Karpas-422 (cell line): ENCODE data around the gene SPAM1. TPM values are rescaled to one million over a fixed set of nuclear protein-coding genes. Genes with fewer than 3 reads are reported as not detected.

Experiments used
- DNase-seq: peaks from one replicate; pipeline ENCODE4 v3.0.0-alpha.2; 2015
- H2AFZ ChIP-seq: fragments of 200-600 bp; sonication (generic); 2 replicates; pipeline ENCODE4 v1.6.1; 2014; ENCODE audit warnings: antibody characterized with exemption, low read length, mixed read lengths
- H3K27ac ChIP-seq: fragments of 200-600 bp; sonication (generic); 2 replicates; pipeline ENCODE4 v1.5.1; 2014; ENCODE audit warnings: mild to moderate bottlenecking, low read length, moderate library complexity
- H3K27me3 ChIP-seq: fragments of 200-600 bp; sonication (generic); 2 replicates; pipeline ENCODE4 v1.6.1; 2014; ENCODE audit warnings: low read length, mixed read lengths
- H3K36me3 ChIP-seq: fragments of 200-600 bp; sonication (generic); 2 replicates; pipeline ENCODE4 v1.6.1; 2014; ENCODE audit warnings: low read length, mixed read lengths; ENCODE audit not compliant: insufficient read depth
- H3K4me1 ChIP-seq: fragments of 200-600 bp; sonication (generic); 2 replicates; pipeline ENCODE4 v1.6.1; 2014; ENCODE audit warnings: mild to moderate bottlenecking, low read length, mixed read lengths
- H3K4me2 ChIP-seq: fragments of 200-600 bp; sonication (generic); 2 replicates; pipeline ENCODE4 v1.6.1; 2014; ENCODE audit warnings: low read length, low read depth, mild to moderate bottlenecking; ENCODE audit not compliant: poor library complexity, severe bottlenecking
- H3K4me3 ChIP-seq: fragments of 200-600 bp; sonication (generic); 2 replicates; pipeline ENCODE4 v1.5.1; 2014; ENCODE audit warnings: mild to moderate bottlenecking, antibody characterized with exemption, low read length, mixed read lengths
- H3K79me2 ChIP-seq: fragments of 200-600 bp; sonication (generic); 2 replicates; pipeline ENCODE4 v1.6.1; 2014; ENCODE audit warnings: mild to moderate bottlenecking, low read length, mixed read lengths
- H3K9ac ChIP-seq: fragments of 200-600 bp; sonication (generic); 2 replicates; pipeline ENCODE4 v1.6.0; 2014; ENCODE audit warnings: low read length
- H3K9me2 ChIP-seq: fragments of 200-600 bp; sonication (generic), shearing (Covaris generic); replicated peaks from 2 replicates; pipeline ENCODE4 v1.6.0; 2014; ENCODE audit warnings: mild to moderate bottlenecking, low read length, moderate library complexity; ENCODE audit not compliant: insufficient read depth
- H3K9me3 ChIP-seq: fragments of 300-700, 200-600 bp; sonication (generic); 2 replicates; pipeline ENCODE4 v1.6.1; 2014; ENCODE audit warnings: low read length, mixed read lengths
- H4K20me1 ChIP-seq: fragments of 200-600 bp; sonication (generic); 2 replicates; pipeline ENCODE4 v1.6.1; 2014; ENCODE audit warnings: mild to moderate bottlenecking, antibody characterized with exemption, low read length, low read depth; ENCODE audit not compliant: insufficient read depth
- total RNA-seq: library from RNA; depleted of rRNA; stranded (reverse); fragments of >200 nt; shearing (Covaris generic); gene quantifications from 2 replicates; pipeline ENCODE4 v1.2.3, GENCODE V29; 2014; ENCODE audit warnings: low replicate concordance

The SPAM1 gene
- total RNA-seq, 1 experiment from 2014 or later = not detected

GRCh38 chr7:123966936-123967335 is 41.9 kb downstream of the SPAM1 start:
- H3K36me3 ChIP-seq = no peaks in the 10 kb centered on the region
- no peaks in the 10 kb centered on the region for H3K27me3 ChIP-seq
- H3K4me2 ChIP-seq = no peak overlapping the region
- peak; percentile 63 for DNase-seq
- H3K4me1 ChIP-seq = no peaks in the 10 kb centered on the region
- H4K20me1 ChIP-seq = no peaks in the 10 kb centered on the region
- H3K27ac ChIP-seq = no peak overlapping the region
- no peaks in the 10 kb centered on the region for H3K9me2 ChIP-seq
- H2AFZ ChIP-seq = no peak overlapping the region
- no peak overlapping the region for H3K4me3 ChIP-seq
- no peaks in the 10 kb centered on the region for H3K9me3 ChIP-seq
- H3K9ac ChIP-seq = no peak overlapping the region
- H3K79me2 ChIP-seq = no peaks in the 10 kb centered on the region

- no peaks in the 10 kb centered on the region for H3K79me2 ChIP-seq
- H3K4me2 ChIP-seq = no peak overlapping the region
- no peaks in the 10 kb centered on the region for H3K36me3 ChIP-seq
- H3K27ac ChIP-seq = no peak overlapping the region
- no peaks in the 10 kb centered on the region for H3K9me2 ChIP-seq
- H4K20me1 ChIP-seq = no peaks in the 10 kb centered on the region
- no peak for DNase-seq
- no peaks in the 10 kb centered on the region for H3K9me3 ChIP-seq
- H3K27me3 ChIP-seq = no peaks in the 10 kb centered on the region
- no peak overlapping the region for H2AFZ ChIP-seq
- H3K4me3 ChIP-seq = no peak overlapping the region
- H3K9ac ChIP-seq = no peak overlapping the region
- no peaks in the 10 kb centered on the region for H3K4me1 ChIP-seq
These were observed 47.0 kb downstream of the SPAM1 start for GRCh38 chr7:123972045-123972444.

GRCh38 chr7:123972831-123973230 is 47.8 kb downstream of the SPAM1 start:
- no peak for DNase-seq
- Histone ChIP-seq H3K9ac (no peak overlapping the region), H3K9me2 (no peaks in the 10 kb centered on the region), H3K4me1 (no peaks in the 10 kb centered on the region), H2AFZ (no peak overlapping the region), H3K27me3 (no peaks in the 10 kb centered on the region), H3K9me3 (no peaks in the 10 kb centered on the region), H3K79me2 (no peaks in the 10 kb centered on the region), H3K36me3 (no peaks in the 10 kb centered on the region), H3K4me2 (no peak overlapping the region), H3K27ac (no peak overlapping the region), H4K20me1 (no peaks in the 10 kb centered on the region), H3K4me3 (no peak overlapping the region)

- H3K9ac ChIP-seq = no peak overlapping the region
- H3K4me1 ChIP-seq = no peaks in the 10 kb centered on the region
- H2AFZ ChIP-seq = no peak overlapping the region
- H3K4me3 ChIP-seq = no peak overlapping the region
- H3K36me3 ChIP-seq = no peaks in the 10 kb centered on the region
- H3K9me2 ChIP-seq = no peaks in the 10 kb centered on the region
- no peaks in the 10 kb centered on the region for H3K9me3 ChIP-seq
- H3K27me3 ChIP-seq = no peaks in the 10 kb centered on the region
- H3K4me2 ChIP-seq = no peak overlapping the region
- H3K27ac ChIP-seq = no peak overlapping the region
- no peaks in the 10 kb centered on the region for H3K79me2 ChIP-seq
- DNase-seq = no peak
- H4K20me1 ChIP-seq = no peaks in the 10 kb centered on the region
These were observed 49.4 kb downstream of the SPAM1 start for GRCh38 chr7:123974326-123974908.

GRCh38 chr7:123975084-123975483 is 50.0 kb downstream of the SPAM1 start:
- H3K27ac ChIP-seq = no peak overlapping the region
- no peak overlapping the region for H3K9ac ChIP-seq
- no peaks in the 10 kb centered on the region for H3K36me3 ChIP-seq
- no peaks in the 10 kb centered on the region for H3K4me1 ChIP-seq
- H3K79me2 ChIP-seq = no peaks in the 10 kb centered on the region
- no peaks in the 10 kb centered on the region for H3K9me2 ChIP-seq
- no peak overlapping the region for H3K4me3 ChIP-seq
- H3K27me3 ChIP-seq = no peaks in the 10 kb centered on the region
- H4K20me1 ChIP-seq = no peaks in the 10 kb centered on the region
- no peak for DNase-seq
- H3K9me3 ChIP-seq = no peaks in the 10 kb centered on the region
- no peak overlapping the region for H3K4me2 ChIP-seq
- H2AFZ ChIP-seq = no peak overlapping the region

- DNase-seq = no peak
- Histone ChIP-seq H3K36me3 (no peaks in the 10 kb centered on the region), H3K27ac (no peak overlapping the region), H3K4me3 (no peak overlapping the region), H3K4me2 (no peak overlapping the region), H3K9me2 (no peaks in the 10 kb centered on the region), H3K27me3 (no peaks in the 10 kb centered on the region), H2AFZ (no peak overlapping the region), H3K79me2 (no peaks in the 10 kb centered on the region), H4K20me1 (no peaks in the 10 kb centered on the region), H3K9ac (no peak overlapping the region), H3K4me1 (no peaks in the 10 kb centered on the region), H3K9me3 (no peaks in the 10 kb centered on the region)
These were observed 52.0 kb downstream of the SPAM1 start for GRCh38 chr7:123977081-123977480.

GRCh38 chr7:123979876-123980275 is 54.8 kb downstream of the SPAM1 start:
- H3K9ac ChIP-seq = no peak overlapping the region
- H3K4me2 ChIP-seq = no peak overlapping the region
- no peak overlapping the region for H2AFZ ChIP-seq
- no peaks in the 10 kb centered on the region for H3K27me3 ChIP-seq
- no peaks in the 10 kb centered on the region for H3K79me2 ChIP-seq
- H3K9me3 ChIP-seq = no peaks in the 10 kb centered on the region
- H3K4me1 ChIP-seq = no peaks in the 10 kb centered on the region
- no peaks in the 10 kb centered on the region; the same call in 1 of the 2 replicates for H3K9me2 ChIP-seq
- no peak for DNase-seq
- H4K20me1 ChIP-seq = no peaks in the 10 kb centered on the region
- no peak overlapping the region for H3K4me3 ChIP-seq
- no peak overlapping the region for H3K27ac ChIP-seq
- H3K36me3 ChIP-seq = no peaks in the 10 kb centered on the region

- H3K4me2 ChIP-seq = no peak overlapping the region
- no peaks in the 10 kb centered on the region; the same call in 1 of the 2 replicates for H3K9me2 ChIP-seq
- no peak for DNase-seq
- H2AFZ ChIP-seq = no peak overlapping the region
- no peak overlapping the region for H3K4me3 ChIP-seq
- no peak overlapping the region for H3K27ac ChIP-seq
- H3K79me2 ChIP-seq = no peaks in the 10 kb centered on the region
- no peaks in the 10 kb centered on the region for H3K27me3 ChIP-seq
- H4K20me1 ChIP-seq = no peaks in the 10 kb centered on the region
- no peaks in the 10 kb centered on the region for H3K9me3 ChIP-seq
- no peaks in the 10 kb centered on the region for H3K36me3 ChIP-seq
- no peak overlapping the region for H3K9ac ChIP-seq
- H3K4me1 ChIP-seq = no peaks in the 10 kb centered on the region
These were observed 62.4 kb downstream of the SPAM1 start for GRCh38 chr7:123987445-123987844.
